Uterus (tissue), 4 donors: ENCODE measurements around the gene MYO9B. TPM values are rescaled to one million over a fixed set of nuclear protein-coding genes. Genes with fewer than 3 reads are reported as not detected.

Experiments used
- DNase-seq, 2 donors: peaks; one replicate each; pipeline ENCODE4 v3.0.0-alpha.2; 2019 to 2020
- H3K27ac ChIP-seq, 2 donors: fragments of 200-600 bp; sonication (generic); 1 replicate in 1 of 2; 2 replicates in 1 of 2; pipeline ENCODE4 v1.5.1; 2016 to 2018
- H3K27me3 ChIP-seq, 2 donors: fragments of 200-600 bp; sonication (generic); one replicate each; pipeline ENCODE4 v1.5.1; 2018 to 2019; ENCODE audit warnings: control low read depth in 1 of 2
- H3K36me3 ChIP-seq, 2 donors: fragments of 200-600 bp; sonication (generic); one replicate each; pipeline ENCODE4 v1.5.1; 2019; ENCODE audit warnings: control low read depth in 1 of 2
- H3K4me1 ChIP-seq, 2 donors: fragments of 200-600 bp; sonication (generic); one replicate each; pipeline ENCODE4 v1.5.1; 2018 to 2019; ENCODE audit warnings: control low read depth in 1 of 2
- H3K4me3 ChIP-seq, 2 donors: fragments of 200-600 bp; sonication (generic); 1 replicate in 1 of 2; 2 replicates in 1 of 2; pipeline ENCODE4 v1.5.1; 2018 to 2019; ENCODE audit warnings: mild to moderate bottlenecking in 1 of 2
- H3K9me3 ChIP-seq, 2 donors: fragments of 200-600 bp; sonication (generic); one replicate each; pipeline ENCODE4 v1.5.1; 2019; ENCODE audit warnings: control low read depth in 1 of 2
- POLR2A ChIP-seq, 2 donors: fragments of 450-650 bp; IDR thresholded peaks; one replicate each; pipeline ENCODE4 v1.6.1; 2016; ENCODE audit warnings: antibody characterized with exemption in 2 of 2, mild to moderate bottlenecking in 1 of 2, moderate library complexity in 1 of 2
- intact Hi-C: fragments of 100-400 bp; cut with DNase I; formaldehyde crosslinking; loops from one replicate; pipeline ENCODE4 v1.15.1; 2023; ENCODE audit warnings: low total_unique reads
- total RNA-seq, 4 donors: library from RNA; depleted of rRNA in 3 of 4; stranded (reverse); fragments of >200 nt in 3 of 4; gene quantifications; one replicate each; pipeline versions ENCODE4 v1.1.0 to v1.2.4, GENCODE V29; 2014 to 2023
- TF ChIP-seq, protein P1 (sequence below), 4 experiments: fragments of 200-600 bp in 2 of 4; fragments of 450-650 bp in 2 of 4; sonication (generic) in 2 of 4; IDR thresholded peaks; one replicate each; pipeline ENCODE4 v1.5.1; 2016 to 2019; ENCODE audit warnings: antibody characterized with exemption in 4 of 4, mild to moderate bottlenecking in 2 of 4, moderate library complexity in 1 of 4
- donor health status: DM: yes; HTN: yes; CAD: no.

MYO9B gene
- total RNA-seq, 4 donors from 2014 or later: 17.6 to 117 (median 54.1) TPM

- Histone ChIP-seq H3K4me1 (peaks cover 4 to 12% of the 10 kb centered on the region in 2 donors), H3K4me3 (no peak overlapping the region), H3K36me3 (no peaks in the 10 kb centered on the region), H3K27me3 (no peaks in the 10 kb centered on the region), H3K27ac (peak overlapping the region; percentile 83 to 91), H3K9me3 (no peaks in the 10 kb centered on the region)
- TF ChIP-seq POLR2A (IDR thresholded peaks at IDR 0.05): peak in 1 of 2 donors; percentile 44
- TF ChIP-seq, protein P1, sequence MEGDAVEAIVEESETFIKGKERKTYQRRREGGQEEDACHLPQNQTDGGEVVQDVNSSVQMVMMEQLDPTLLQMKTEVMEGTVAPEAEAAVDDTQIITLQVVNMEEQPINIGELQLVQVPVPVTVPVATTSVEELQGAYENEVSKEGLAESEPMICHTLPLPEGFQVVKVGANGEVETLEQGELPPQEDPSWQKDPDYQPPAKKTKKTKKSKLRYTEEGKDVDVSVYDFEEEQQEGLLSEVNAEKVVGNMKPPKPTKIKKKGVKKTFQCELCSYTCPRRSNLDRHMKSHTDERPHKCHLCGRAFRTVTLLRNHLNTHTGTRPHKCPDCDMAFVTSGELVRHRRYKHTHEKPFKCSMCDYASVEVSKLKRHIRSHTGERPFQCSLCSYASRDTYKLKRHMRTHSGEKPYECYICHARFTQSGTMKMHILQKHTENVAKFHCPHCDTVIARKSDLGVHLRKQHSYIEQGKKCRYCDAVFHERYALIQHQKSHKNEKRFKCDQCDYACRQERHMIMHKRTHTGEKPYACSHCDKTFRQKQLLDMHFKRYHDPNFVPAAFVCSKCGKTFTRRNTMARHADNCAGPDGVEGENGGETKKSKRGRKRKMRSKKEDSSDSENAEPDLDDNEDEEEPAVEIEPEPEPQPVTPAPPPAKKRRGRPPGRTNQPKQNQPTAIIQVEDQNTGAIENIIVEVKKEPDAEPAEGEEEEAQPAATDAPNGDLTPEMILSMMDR (IDR thresholded peaks at IDR 0.05): no peak
- intact Hi-C loops: no loop called here
- DNase-seq: peak; percentile 84 to 88
These were observed 19.8 kb downstream of the MYO9B start for GRCh38 chr19:17095141-17095919.

GRCh38 chr19:17097593-17098126, 22.1 kb downstream of the MYO9B start:
- no peaks in the 10 kb centered on the region for H3K36me3 ChIP-seq
- H3K27ac ChIP-seq: peak overlapping the region; percentile 57 to 91
- H3K27me3 ChIP-seq: no peaks in the 10 kb centered on the region
- peak in 1 of 2 donors; percentile 47 for DNase-seq
- H3K4me1 ChIP-seq: peaks cover 4 to 9% of the 10 kb centered on the region in 2 donors
- H3K9me3 ChIP-seq: no peaks in the 10 kb centered on the region
- no peak overlapping the region for H3K4me3 ChIP-seq
- TF ChIP-seq, protein P1 (IDR thresholded peaks at IDR 0.05): no peak
- TF ChIP-seq POLR2A (IDR thresholded peaks at IDR 0.05): no peak
- intact Hi-C loops: no loop called here

DNA sequence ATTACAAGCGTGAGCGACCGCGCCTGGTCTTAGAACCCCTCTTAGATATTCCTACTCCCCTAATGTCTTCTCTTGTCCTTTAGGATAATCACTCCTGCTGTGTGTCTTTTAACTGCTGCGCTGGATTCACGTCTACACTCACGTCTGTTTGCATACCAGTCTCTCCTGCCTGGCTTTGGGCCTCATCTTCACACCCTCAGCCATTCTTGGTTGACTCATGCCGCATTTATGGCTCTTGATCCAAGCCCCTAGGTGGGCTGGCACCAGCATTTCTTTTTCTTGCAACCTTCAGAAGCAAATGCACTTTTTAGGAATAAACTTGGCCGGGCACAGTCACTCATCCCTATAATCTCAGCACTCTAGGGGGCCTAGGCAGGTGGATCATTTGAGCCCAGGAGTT, 22.7 kb downstream of the MYO9B start:
- Histone ChIP-seq H3K4me1 (peaks cover 4 to 9% of the 10 kb centered on the region in 2 donors), H3K27me3 (no peaks in the 10 kb centered on the region), H3K9me3 (no peaks in the 10 kb centered on the region), H3K27ac (peak overlapping the region; percentile 57 to 91), H3K36me3 (no peaks in the 10 kb centered on the region), H3K4me3 (no peak overlapping the region)
- no peak for DNase-seq
- intact Hi-C loops: no loop called here
- TF ChIP-seq, protein P1 (IDR thresholded peaks at IDR 0.05): no peak
- TF ChIP-seq POLR2A (IDR thresholded peaks at IDR 0.05): no peak

- TF ChIP-seq POLR2A (IDR thresholded peaks at IDR 0.05): no peak
- TF ChIP-seq, protein P1 (IDR thresholded peaks at IDR 0.05): no peak
- H3K27ac ChIP-seq: no peak overlapping the region
- H3K4me3 ChIP-seq: no peak overlapping the region
- DNase-seq: no peak
- peaks cover 0 to 3% of the 10 kb centered on the region in 2 donors for H3K4me1 ChIP-seq
- no peaks in the 10 kb centered on the region for H3K27me3 ChIP-seq
- H3K9me3 ChIP-seq: no peaks in the 10 kb centered on the region
- intact Hi-C loops: no loop called here
- H3K36me3 ChIP-seq: no peaks in the 10 kb centered on the region
These were observed 26.4 kb downstream of the MYO9B start for GRCh38 chr19:17101686-17102628.
